Gastroesophageal sphincter (tissue), 3 donors: ENCODE results near the gene KLHL6.
"Not testable (repeated sequence)": the region's sequence is repeated elsewhere in the genome, so short reads cannot be mapped to it uniquely, and the experiment has no call there.

Experiments
- EP300 ChIP-seq: sonication (generic); formaldehyde crosslinking; IDR thresholded peaks from one replicate; pipeline ENCODE4 v1.6.1; 2017; ENCODE audit warnings: antibody characterized with exemption, mild to moderate bottlenecking
- POLR2A ChIP-seq, 2 donors: fragments of 450-650 bp; IDR thresholded peaks; one replicate each; pipeline ENCODE4 v1.6.1; 2017; ENCODE audit warnings: antibody characterized with exemption in 2 of 2, mild to moderate bottlenecking in 2 of 2, moderate library complexity in 1 of 2
- TF ChIP-seq, protein P1 (sequence below), 4 experiments: fragments of 200-600 bp in 2 of 4; fragments of 450-650 bp in 2 of 4; sonication (generic) in 1 of 4; IDR thresholded peaks; one replicate each; pipeline ENCODE4 v1.5.1; 2017 to 2019; ENCODE audit warnings: antibody characterized with exemption in 4 of 4, mild to moderate bottlenecking in 2 of 4, moderate library complexity in 2 of 4

DNA sequence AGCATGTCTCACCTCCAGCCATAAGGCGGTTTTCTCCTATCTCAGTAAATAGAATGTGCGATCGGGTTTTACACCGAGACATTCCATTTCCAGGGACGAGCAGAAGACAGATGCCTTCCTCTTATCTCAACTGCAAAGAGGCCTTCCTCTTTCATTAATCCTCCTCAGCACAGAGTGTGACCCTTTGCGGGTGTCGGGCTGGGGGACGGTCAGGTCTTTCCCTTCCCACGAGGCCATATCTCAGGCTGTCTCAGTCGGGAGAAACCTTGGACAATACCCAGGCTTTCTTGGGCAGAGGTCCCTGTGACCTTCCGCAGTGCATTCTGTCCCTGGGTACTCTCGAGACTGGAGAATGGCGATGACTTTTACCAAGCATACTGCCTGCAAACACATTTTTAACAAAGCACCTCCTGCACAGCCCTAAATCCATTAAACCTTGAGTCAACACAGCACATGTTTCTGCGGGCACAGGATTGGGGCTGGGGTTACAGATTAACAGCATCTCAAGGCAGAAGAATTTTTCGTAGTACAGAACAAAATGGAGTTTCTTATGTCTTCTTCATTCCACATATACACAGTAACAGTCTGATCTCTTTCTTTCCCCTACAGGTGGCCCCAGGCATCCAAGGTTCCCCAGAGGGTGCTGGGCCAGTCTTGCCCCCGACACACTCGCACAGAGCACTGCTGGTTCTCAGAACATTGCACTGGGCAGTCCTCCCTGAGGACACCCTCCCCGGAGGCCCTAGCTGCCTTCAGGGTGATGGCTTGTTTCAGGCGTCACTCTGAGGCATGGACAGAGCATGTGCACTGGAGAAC is 34.6 kb downstream of the KLHL6 start:
- TF ChIP-seq, protein P1, sequence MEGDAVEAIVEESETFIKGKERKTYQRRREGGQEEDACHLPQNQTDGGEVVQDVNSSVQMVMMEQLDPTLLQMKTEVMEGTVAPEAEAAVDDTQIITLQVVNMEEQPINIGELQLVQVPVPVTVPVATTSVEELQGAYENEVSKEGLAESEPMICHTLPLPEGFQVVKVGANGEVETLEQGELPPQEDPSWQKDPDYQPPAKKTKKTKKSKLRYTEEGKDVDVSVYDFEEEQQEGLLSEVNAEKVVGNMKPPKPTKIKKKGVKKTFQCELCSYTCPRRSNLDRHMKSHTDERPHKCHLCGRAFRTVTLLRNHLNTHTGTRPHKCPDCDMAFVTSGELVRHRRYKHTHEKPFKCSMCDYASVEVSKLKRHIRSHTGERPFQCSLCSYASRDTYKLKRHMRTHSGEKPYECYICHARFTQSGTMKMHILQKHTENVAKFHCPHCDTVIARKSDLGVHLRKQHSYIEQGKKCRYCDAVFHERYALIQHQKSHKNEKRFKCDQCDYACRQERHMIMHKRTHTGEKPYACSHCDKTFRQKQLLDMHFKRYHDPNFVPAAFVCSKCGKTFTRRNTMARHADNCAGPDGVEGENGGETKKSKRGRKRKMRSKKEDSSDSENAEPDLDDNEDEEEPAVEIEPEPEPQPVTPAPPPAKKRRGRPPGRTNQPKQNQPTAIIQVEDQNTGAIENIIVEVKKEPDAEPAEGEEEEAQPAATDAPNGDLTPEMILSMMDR (IDR thresholded peaks at IDR 0.05), result not testable (repeated sequence)
- TF ChIP-seq POLR2A (IDR thresholded peaks at IDR 0.05); EP300: not testable (repeated sequence)
